GM18505 (cell line): ENCODE data around the gene IBTK.
"Not testable (repeated sequence)": the region's sequence is repeated elsewhere in the genome, so short reads cannot be mapped to it uniquely, and the experiment has no call there.

ENCODE experiments used
- ATAC-seq: cut with Tn5 transposase; IDR thresholded peaks from one replicate; pipeline ENCODE4 v1.9.1; 2021; ENCODE audit not compliant: unreplicated experiment
- POLR2A ChIP-seq: IDR thresholded peaks from 4 replicates; pipeline ENCODE4 v1.6.1; 2011; ENCODE audit warnings: borderline replicate concordance; ENCODE audit not compliant: insufficient read depth, insufficient read length; ENCODE audit errors: extremely low read depth

IBTK gene

DNA sequence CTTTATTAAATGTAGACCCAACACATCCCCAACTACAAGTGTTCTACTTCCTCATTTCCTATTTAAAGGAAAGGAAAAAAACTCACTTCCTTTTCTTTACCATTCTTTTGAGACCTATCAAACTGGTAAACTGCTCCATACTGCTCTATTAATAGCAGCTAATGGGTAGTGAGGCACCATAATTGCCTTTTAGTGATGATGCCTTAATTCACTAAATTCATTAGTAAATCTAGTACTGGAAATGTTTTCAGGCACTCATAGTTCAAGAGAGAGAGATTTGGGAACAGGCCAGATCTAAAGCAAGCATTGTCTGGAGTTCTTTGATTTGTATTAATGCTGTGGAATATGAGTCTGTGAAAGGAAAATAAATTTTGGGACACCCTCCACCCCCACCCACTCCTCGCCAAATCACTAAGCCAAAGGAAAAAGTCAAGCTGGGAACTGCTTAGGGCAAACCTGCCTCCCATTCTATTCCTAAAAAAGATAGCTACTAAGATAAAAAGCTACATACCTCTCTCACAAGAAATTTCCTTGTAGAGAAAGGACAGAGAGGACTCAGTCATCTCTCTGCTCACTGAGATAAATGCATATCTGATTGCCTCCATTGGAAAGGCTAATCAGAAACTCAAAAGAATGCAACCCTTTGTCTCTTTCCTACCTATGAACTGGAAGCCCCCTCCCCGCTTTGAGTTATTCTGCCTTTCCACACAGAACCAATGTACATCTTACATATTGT is 13.6 kb upstream of the IBTK start:
- no peak for ATAC-seq
- no peak for TF ChIP-seq POLR2A

DNA sequence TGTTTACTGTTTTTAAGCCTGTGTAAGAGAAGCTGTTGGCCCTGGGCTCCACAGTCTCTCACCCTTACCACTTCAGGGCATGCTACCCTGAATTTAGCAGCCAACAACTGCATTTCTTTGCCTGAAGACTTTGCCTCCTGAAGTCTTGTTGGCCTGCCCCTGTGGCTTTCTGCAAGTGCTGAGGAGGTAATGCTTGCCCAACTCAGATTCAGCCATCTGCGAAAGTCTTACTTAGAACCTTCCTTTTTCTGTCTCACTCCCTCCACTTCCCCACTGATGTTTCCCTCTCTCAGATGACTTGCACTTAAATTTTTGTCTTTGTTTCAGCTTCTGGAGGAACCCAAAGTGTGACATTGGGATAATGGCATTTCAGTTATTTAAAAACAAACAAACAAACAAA is 11.8 kb upstream of the IBTK start:
- no peak for ATAC-seq
- no peak for TF ChIP-seq POLR2A

DNA sequence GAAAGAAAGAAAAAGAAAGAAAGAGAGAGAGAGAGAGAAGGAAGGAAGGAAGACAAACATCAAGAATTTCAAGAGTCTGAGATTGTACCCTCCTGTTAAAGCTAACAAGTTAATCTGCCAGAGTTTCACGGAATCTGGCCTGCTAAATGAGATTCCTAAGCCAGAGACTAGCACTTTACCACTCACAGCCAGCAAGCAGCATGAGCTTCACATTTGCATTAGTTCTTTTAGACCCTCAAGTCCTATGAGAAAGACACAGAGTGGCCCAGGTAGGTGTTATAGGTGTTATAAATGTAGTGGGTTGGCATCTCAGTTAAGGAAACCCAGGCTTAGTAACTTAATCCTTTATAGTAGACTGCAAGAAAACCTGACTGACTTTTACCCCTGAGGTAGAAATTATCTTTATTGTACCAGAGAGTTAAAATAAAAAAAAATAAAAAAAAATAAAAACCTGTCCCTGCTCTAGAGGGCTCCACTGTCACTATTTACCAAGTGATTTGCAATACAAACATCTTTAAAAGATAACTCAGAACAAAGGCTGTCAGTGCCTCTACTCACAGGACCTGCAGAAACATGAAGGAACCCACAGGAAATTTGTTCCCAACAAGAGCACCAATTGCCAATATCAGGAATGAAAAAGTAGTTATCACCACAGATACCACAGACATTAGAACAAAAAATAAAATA is 9.7 kb upstream of the IBTK start:
- no peak for TF ChIP-seq POLR2A
- no peak for ATAC-seq

DNA sequence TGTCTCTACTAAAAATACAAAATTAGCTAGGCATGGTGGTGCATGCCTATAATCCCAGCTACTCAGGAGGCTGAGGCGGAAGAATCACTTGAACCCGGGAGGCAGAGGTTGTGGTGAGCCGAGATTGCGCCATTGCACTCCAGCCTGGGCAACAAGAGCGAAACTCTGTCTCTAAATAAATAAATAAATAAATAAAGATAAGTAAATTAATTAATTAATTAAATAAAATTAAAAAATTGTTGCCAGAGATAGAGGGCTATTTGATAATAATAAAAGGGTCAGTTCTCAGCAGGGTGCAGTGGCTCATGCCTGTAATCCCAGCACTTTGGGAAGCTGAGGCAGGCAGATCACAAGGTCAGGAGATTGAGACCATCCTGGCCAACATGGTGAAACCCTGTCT is 7.2 kb upstream of the IBTK start:
- ATAC-seq, result not testable (repeated sequence)

DNA sequence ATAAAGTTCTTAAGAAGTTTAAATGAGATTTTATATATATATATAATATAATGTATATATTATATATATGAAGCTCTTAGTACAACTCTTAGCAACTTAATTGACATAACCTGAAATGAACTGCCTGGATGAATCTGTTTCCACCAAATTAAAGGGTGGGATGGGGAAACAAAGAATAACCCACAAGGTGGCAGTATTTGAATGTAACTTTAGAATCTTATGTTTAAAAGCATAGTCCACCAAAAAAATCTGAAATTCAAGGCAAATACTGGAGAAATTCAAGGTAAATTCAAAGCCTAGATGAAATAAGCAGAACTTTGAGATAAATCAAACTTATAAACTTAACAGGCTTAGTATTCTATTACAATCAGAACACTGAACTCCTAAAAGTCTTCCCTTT is 4.4 kb upstream of the IBTK start:
- no peak for TF ChIP-seq POLR2A
- ATAC-seq, result no peak

DNA sequence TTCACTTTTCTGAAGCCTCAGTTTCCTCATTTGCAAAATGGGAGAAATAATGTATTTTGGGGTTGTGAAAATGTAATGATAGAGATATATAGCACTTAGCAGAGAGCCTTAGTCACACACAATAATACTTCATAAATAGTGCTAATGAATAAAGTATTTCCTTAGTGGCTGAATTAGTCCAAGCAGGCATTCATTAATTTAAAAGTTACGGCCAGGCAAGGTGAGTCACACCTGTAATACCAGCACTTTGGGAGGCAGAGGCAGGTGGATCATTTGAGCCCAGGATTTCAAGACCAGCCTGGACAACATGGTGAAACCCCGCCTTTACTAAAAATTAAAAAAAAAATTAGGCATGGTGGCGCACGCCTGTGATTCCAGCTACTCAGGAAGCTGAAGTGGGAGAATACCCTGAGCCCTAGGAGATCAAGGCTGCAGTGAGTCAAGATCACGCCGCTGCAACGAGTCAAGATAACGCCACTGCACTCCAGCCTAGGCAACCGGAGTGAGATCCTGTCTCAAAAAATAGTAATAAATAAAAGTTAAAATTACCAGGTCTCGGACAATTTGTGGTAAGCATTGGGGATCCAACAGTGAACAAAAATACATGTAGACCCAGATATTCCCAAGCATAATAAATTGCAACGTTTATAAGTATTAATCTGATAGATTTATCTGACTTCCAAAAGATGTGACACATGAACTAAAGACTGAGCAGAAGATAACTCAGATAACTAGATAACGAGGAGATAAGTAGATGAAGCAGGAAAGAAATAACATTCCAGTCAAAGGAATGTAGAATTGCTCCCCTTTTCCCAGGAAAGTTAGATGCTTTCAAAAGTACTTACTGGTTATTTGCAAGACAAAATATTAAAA is 2.1 kb upstream of the IBTK start:
- ATAC-seq, result no peak
- no peak for TF ChIP-seq POLR2A

DNA sequence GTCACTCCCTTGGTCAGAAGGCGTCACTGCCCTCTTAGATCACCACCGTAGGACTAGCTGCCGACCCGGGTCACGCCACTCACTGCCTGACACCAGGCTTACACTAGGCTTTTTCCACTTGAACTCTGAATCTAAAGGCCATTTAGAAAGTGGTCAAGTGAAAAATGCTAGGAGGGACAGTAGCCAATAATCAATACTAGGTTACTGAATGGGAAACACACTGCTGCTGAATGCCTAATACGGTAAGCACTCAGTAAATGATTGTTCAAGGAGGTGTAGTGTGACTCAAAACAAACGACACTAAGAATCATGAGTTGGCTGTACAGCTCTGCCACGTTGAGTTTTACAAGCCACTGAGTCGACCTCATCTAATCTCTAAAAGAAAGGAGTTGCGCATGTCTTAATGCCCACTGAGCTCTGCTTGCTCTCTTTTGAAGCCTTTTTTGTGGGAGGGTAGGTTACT is 760 bp upstream of the IBTK start:
- ATAC-seq, result peak; percentile 27

DNA sequence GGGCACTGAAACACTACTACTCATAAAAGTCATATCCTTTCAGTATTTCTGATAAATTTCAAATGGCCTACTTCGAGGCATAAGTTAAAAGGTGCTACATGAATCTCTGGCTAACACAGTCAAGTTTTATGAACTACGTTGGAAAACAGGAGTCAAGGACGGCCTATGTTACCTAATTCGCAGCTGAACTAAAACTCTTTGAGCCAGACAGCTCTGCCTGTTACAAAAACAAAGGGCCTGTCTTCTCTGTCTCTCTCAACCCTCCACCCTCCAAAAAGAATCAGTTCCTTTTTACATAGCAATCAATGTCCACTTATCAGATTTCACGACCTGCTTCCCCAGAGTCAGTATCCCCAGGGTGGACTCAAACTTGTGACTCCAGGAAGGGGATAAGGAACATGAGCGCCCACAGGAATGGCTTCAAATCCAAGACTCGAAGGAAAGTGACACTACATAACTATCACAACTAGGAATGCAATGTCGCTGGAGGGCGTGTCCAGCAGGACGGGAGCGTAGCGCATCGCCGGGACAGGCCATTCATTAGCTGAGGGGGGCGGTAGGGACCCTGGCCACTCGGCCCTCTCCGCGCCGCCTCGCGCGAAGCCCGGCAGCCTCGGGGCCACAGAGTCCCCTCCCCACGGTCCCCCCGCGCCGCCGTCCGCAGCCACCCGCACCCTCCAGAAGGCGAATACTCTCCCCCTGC is 591 bp downstream of the IBTK start:
- no peak for TF ChIP-seq POLR2A
- ATAC-seq, result peak; percentile 39

More for the DNA sequence above, 760 bp upstream of the IBTK start:
- no peak for TF ChIP-seq POLR2A

DNA sequence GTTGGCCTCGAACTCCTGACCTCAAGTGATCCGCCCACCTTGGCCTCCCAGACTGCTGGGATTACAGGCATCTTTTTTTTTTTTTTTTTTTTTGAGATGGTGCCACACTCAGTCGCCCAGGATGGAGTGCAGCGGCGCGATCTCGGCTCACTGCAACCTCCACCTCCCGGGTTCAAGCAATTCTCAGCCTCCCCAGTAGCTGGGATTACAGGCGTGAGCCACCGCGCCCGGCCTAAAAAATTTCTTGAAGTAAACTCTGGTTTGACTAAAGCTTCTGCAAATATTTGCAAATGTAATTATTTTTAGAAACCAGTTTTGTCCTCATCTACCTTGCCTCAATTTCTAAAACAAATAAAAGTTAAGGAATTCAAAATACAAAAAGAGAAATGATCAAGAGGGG is 1.2 kb downstream of the IBTK start:
- ATAC-seq, result no peak
- no peak for TF ChIP-seq POLR2A

DNA sequence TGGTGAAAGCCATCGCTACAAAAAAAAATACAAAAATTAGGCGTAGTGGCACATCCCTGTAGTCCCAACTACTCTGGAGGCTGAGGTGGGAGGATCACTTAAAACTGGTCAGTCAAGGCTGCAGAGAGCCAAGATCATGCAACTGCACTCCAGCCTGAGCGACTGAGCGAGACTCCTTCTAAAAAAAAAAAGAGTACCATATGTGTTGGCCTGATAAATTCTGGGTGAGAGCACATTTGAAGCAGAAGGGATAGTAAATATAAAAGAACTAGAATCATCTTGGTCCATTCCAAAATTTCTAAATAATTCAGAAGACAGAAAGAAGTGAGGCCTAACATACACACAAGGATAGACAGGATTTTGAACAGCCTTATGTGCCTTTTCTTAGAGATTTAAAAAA is 2.2 kb downstream of the IBTK start:
- ATAC-seq, result no peak
- no peak for TF ChIP-seq POLR2A

DNA sequence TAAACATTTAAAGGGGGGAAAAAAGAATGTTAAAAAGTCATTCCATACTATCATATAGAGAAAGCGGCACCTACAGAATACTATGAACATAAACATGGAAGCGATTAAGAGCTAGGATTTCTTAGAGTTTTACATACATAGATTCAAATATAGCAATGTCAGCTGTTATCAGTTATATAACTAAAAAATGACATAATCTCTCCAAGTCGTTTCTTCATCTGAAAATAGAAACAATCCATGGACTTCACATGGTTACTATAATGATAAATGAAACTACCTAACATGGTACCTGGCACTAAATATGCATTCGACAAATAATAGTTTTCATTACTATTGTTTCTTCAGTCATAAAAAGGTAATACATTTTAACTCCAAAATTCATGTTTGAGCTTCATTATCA is 3.7 kb downstream of the IBTK start:
- TF ChIP-seq POLR2A, result no peak
- no peak for ATAC-seq

DNA sequence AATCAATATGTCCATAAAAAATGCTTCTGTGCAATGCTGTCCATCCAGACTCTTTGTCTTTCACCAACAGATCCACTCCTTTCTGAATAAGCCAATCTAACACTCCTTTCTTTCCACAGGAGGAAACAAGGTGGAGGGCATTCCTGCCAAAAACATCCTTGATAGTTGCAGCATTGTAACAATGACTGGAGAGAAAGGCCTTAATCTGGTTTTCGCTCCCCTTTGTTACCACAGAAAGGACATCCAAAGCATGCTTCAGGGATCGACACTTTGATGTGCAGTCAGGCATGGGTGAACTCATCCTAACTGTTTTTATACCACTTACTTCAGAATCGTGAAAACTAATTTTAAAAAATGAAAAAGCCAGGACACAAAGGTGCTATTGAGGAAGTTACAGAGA is 7.4 kb downstream of the IBTK start:
- no peak for TF ChIP-seq POLR2A

DNA sequence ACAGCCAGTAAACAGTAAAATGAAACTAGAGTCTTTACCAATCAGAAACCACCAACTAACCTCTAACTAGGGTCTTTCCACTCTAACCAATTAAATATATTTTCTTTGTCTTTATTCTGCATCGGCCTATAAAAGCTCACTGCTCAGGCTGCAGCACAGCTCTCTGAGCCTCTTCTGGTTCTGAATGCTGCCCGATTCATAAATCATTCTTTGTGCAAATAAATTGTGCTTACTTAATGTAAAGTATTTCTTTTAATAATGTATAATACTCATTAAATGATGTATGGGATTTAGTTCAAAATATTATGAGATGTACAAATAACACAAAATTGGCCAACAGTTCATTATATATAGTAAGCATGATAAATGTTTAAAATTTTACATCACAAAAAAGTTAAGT is 7.9 kb downstream of the IBTK start:
- TF ChIP-seq POLR2A, result no peak
- no peak for ATAC-seq

More for the DNA sequence above, 7.4 kb downstream of the IBTK start:
- ATAC-seq, result no peak
